GM18507 (cell line): ENCODE measurements around the gene CDKN2B-AS1.
A peak's percentile ranks its signal among the peaks of the same experiment; 100 is the strongest.
"Not testable (repeated sequence)": the region's sequence is repeated elsewhere in the genome, so short reads cannot be mapped to it uniquely, and the experiment has no call there.

Source experiments
- DNase-seq: peaks from one replicate; pipeline ENCODE4 v3.0.0; 2011; ENCODE audit warnings: low read depth; ENCODE audit not compliant: insufficient read length; ENCODE audit errors: extremely low spot score
- FAIRE-seq: peaks from 2 replicates; lab custom pipeline; 2011; peaks lifted over from hg19 to GRCh38; lab: Jason Lieb, UNC

CDKN2B-AS1 gene

GRCh38 chr9:21994556-21995005 lies at the start of gene CDKN2B-AS1:
CDKN2B-AS1 (plus strand) TSS chr9:21994791.
- FAIRE-seq (no peak), DNase-seq (no peak)

- FAIRE-seq, result no peak
- DNase-seq, result no peak
Observed at GRCh38 chr9:21945606-21946005, 49.0 kb upstream of the CDKN2B-AS1 start.

GRCh38 chr9:21958833-21959232 lies 35.8 kb upstream of the CDKN2B-AS1 start:
- no peak for FAIRE-seq
- DNase-seq, result no peak

GRCh38 chr9:21959268-21959667 lies 35.3 kb upstream of the CDKN2B-AS1 start:
- not testable (repeated sequence) for DNase-seq, FAIRE-seq

GRCh38 chr9:21961569-21961968 lies 33.0 kb upstream of the CDKN2B-AS1 start:
- DNase-seq (no peak), FAIRE-seq (no peak)

- DNase-seq, result no peak
- FAIRE-seq, result peak; percentile 66
Observed at GRCh38 chr9:21964925-21965385, 29.6 kb upstream of the CDKN2B-AS1 start.

GRCh38 chr9:21965401-21965951 lies 29.1 kb upstream of the CDKN2B-AS1 start:
- peak; percentile 39 for DNase-seq
- peak; percentile 70 for FAIRE-seq

- FAIRE-seq (no peak), DNase-seq (no peak)
Observed at GRCh38 chr9:21966140-21966851, 28.3 kb upstream of the CDKN2B-AS1 start.

- FAIRE-seq, result no peak
- DNase-seq, result no peak
Observed at GRCh38 chr9:21967169-21967568, 27.4 kb upstream of the CDKN2B-AS1 start.

- DNase-seq, result no peak
- FAIRE-seq, result no peak
Observed at GRCh38 chr9:21967702-21968101, 26.9 kb upstream of the CDKN2B-AS1 start.

GRCh38 chr9:21968331-21969010 lies 26.1 kb upstream of the CDKN2B-AS1 start:
- DNase-seq, result no peak
- FAIRE-seq, result no peak

GRCh38 chr9:21969011-21969940 lies 25.3 kb upstream of the CDKN2B-AS1 start:
- no peak for FAIRE-seq

GRCh38 chr9:21969951-21970799 lies 24.4 kb upstream of the CDKN2B-AS1 start:
- no peak for DNase-seq
- no peak for FAIRE-seq

More at GRCh38 chr9:21969011-21969940, 25.3 kb upstream of the CDKN2B-AS1 start:
- no peak for DNase-seq

GRCh38 chr9:21970800-21971640 lies 23.6 kb upstream of the CDKN2B-AS1 start:
- DNase-seq (no peak), FAIRE-seq (no peak)

GRCh38 chr9:21972361-21972760 lies 22.2 kb upstream of the CDKN2B-AS1 start:
- DNase-seq, result no peak
- FAIRE-seq, result no peak

GRCh38 chr9:21974343-21974721 lies 20.3 kb upstream of the CDKN2B-AS1 start:
- FAIRE-seq (no peak), DNase-seq (no peak)

- peak; percentile 23 for DNase-seq
- FAIRE-seq, result peak; percentile 63
Observed at GRCh38 chr9:21974722-21975409, 19.7 kb upstream of the CDKN2B-AS1 start.
